ENCODE results near the gene RAG1.

Gene RAG1

DNA sequence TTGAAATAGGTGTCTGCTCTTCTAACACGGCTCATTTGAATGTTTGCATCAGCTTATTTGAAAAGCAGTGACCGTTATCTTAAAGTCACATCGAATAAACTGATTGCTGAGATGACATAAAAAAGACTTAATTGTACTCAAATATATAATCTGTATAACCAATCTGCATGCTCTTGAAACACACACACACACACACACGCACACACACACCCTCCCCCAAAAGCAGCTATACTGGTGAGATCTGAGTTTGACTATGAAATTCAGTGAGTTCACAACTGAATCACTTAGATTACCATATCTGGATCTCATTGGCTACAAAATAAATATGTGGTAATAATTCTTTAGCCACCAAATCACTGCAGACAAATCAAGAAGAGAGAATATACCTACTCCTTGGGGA lies 22.7 kb downstream of the RAG1 start:
- no peak for DNase-seq (ENCODE audit: low read depth)

DNA sequence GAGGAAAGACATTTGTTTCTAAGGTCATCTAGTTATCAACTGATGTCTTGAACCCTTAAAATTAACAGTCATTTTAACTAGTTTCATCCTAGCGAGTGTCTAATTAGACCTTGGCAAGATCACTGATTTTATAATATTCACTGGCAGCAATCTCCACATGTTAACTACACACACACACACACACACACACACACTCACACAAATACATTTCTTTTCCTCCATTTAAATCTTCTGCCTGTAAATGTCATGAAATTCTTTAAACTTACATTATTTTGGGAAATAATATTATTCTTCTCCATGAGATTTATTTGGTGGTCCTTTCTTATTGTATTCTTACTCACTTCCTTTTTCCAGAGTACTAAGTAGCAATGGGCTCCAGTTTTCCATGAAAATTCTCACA lies 23.6 kb downstream of the RAG1 start:
- no peak for DNase-seq (ENCODE audit: low read depth)

DNA sequence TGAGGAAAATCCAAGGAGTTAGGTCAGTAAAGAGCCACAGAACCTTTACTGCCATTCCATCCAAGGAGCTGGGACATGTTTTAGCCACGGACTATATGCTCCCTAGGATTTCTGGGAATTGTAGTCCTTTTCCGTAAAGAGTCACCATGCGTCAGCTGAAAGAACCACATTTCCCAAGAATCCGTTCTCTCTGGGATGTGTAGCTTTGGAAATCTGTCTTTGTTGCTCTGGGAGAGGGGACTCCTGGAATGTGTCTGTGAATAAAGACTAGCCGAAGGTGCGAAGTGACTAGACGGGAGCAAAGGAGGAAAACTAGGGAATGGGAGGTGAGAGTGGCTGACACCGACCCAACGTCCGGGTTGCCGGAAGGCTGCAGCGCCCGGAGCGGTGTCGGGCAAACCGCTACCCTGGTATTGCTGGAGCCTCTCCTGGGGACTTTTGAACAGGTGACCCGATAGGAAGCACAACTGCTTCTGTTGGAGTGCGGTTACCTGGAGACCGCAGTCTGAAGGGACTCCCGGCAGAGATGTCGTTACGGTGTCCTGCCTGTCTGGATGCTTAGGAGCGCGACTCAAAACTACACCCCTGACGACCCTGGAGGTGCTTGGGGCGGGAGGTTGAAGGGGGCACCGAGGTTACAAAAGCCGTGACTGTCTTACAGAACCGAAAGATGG lies 26.6 kb downstream of the RAG1 start, which contains the start of gene IFTAP:
Gene IFTAP, plus strand, starts transcription at position 187 of the 674 bp plus-strand sequence. CDS start 15,602 bp downstream, outside the sequence.
- no peak for DNase-seq (ENCODE audit: low read depth)

DNA sequence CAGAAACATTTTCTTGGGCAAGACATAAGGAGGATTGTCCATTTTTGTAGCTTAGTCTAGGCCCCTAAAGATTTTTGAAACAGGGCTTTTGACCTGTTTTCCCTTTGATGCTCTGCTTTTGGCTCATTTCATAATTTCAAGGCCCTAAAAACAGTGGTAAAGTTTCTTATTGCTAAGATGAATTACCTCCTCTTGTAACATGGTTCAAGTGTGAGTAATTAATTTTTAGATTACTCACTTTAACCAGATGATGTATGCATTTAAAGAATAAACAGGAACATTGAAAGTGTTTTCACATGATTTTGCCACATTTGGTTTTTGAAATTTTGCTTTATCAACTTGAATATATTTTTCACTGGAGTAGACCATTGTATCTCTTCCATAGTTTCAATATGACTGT lies 29.1 kb downstream of the RAG1 start:
- no peak for DNase-seq (ENCODE audit: low read depth)

DNA sequence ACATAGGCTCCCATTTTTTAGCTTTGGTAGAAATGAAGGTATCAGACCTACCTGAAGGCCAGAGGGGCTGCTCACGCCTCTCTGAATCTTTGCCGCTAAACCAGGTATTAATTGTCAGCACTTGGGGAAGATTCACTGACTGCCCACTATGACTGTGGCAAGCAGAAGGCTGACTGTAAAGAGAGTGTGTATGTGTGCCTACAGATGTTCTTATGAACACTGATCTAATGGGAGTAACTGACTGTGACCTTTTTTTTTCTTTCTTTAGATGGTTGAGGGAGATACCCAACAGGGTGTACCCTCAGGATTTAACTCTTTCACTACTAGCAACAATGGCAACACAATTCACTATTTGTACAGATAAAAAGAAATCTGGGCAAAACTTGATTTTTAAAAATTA lies 30.2 kb downstream of the RAG1 start, which contains the start of gene RAG2:
Gene RAG2, minus strand, starts transcription at position 186 of the 400 bp plus-strand sequence. CDS start 4,068 bp downstream, outside the sequence.
- no peak for DNase-seq (ENCODE audit: low read depth)

DNA sequence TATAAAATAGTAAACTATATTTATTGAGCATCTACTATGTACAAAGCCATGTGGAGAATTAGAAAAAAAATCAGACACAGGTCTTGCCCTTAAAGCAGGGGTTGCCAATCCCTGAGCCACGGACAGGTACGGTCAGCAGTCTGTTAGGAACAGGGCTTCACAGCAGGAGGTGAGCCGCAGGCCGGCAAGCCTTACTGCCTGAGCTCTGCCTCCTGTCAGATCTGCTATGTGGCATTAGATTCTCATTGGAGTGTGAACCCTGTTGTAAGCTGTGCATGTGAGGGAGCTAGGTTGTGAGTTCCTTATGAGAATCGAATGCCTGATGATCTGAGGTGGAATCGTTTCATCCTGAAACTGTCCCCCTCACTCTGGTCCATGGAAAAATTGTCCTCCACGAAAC lies 32.4 kb downstream of the RAG1 start:
- no peak for DNase-seq (ENCODE audit: low read depth)

DNA sequence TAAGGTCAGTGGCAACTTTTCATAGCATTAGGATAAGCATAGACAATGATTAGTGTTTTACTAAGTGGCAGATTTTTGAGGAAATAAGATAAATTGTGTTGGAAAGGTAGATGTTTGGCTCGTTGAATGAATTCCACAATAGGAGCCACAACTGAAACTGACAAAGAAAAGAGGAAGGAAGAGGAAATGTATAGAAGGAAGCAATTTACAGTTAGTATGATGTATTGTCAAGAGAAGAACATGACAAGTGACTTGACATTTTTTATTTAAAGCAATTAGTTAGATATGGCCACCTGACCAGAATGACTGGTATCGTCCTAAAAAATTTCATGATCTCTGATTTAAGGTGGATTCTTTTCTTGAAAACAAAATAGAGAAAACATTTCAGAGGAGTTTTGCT lies 33.3 kb downstream of the RAG1 start:
- DNase-seq (ENCODE audit: low read depth) = no peak

DNA sequence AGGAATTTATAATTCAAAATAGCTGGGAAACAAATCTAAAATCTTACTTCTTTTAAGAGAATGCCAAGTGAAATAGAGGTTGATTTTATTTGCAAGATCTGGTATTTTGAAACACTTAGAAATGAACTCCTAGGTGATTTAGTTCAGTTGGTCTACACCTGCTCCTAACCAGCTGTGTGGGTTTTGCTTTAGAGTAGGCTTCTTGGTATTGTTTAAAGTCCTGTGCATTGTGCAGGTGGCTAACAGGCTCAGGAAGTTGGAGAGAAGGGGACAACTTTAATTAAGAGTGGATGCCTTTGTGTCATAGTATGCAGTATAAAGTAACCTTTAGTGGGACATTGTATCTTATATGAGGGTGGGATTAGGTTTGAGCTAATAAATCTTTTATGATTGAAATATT lies 34.3 kb downstream of the RAG1 start:
- no peak for DNase-seq (ENCODE audit: low read depth)

DNA sequence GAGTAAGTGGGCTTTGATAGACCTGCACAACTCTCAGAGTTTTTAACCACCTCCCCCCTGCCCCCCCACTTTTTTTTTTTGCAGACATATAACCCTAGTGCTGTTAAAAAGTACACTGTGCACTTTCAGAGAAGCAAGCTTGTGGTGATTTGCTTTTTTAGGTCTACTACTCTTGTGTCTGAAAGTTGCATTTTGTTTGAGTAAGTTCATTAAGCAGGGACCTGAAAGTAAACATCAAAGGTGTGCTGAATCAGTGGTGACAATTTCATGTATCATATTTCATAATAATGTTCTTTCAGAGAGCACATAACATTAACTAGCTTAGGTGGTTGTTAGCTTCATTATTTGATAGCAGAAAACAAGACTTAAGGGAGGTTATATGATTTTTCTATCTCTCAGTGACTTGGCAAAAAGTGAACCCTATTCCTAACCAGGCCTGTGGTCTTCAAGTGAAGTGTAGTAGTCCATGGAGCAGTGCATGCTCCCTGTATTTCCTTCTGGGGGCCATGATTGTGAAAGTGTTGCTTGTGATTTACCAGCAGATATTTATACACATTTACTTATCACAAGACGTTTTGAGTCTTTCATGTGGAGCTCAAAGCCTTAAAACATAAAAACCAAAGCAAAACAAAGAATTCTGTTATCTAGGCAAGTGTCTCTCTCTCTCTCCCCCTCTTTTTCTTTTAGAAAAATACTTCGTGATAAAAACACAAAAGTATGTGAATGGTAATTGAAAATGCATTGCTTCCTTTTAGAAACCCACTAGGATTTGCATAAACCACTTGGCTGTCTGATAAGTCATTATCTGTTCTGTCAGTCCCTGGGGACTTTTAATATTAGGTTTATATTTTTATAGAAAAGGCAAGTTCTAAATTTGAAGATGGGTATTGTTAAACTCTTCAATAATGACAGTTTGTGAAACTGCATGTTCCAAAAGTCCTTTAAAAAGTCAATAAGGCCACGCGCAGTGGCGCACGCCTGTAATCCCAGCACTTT lies 37.7 kb downstream of the RAG1 start:
- DNase-seq (ENCODE audit: low read depth) = no peak

DNA sequence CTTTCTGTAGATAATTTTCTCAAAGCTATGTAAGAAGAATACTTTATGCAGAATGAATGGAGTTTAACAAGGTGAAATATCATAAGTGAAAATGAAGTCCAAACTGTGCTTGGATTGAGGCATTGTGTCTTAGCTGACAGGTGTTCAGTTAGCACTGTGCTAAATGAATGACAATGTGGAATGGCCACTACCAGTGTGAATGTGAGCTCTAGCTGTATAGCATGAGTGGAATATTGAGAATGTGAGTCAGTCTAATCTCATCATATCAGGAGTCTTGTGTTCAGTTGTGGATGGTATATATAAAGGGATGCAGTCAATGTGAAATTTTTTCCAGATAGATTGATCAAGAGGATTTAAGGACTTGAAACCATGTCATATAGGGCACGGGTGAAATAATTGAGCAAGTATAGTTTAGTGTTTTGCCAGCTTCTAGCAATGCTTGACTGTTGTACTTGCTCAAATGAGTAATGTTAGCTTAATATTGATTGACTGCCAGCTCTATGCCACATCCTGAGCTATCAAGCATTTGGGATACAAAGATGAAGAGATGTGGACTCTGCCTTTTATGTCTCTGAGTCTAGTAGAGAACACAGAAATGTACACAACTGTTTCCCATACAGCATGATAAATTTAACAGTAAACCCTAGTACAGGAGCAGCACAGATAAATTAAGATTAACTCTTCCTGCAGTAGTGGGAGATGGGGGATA lies 40.8 kb downstream of the RAG1 start:
- DNase-seq (ENCODE audit: low read depth) = no peak

DNA sequence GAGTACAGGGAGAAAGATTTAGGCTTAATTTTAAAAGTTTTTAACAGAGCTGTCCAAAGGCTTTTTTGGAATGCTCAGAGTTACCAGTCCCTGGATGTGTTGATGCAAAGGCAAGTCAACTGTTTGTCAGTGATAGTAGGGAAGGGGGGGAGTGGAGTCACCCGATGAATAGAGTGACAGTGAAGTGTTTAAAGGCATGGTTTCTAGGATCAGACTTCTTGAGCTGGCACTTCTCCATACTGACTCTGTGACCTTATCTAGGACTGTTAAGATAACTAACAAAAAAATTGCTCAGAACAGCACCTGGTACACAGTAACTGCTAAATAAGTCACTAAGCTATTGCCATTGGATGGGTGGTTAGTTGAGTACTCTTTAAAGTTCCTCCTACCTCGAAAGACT lies 41.6 kb downstream of the RAG1 start:
- DNase-seq (ENCODE audit: low read depth) = no peak

DNA sequence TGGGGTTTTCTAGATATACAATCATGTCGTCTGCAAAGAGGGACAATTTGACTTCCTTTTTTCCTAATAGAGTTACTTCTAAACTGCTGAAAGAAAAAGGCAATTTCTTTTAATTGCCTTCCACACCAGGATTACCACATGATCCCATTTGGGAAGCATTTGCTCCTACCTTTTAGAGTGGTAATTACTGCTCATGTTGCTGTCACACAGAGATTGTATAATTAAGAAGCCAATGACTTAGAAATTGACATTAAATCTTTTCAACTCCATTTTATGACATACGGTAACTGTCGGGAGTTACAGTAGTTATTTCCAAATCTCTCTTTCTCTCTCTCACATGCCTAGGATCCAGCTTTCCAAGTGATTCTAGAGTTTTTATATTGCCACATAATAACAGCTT lies 48.0 kb downstream of the RAG1 start:
- no peak for DNase-seq (ENCODE audit: low read depth)

DNA sequence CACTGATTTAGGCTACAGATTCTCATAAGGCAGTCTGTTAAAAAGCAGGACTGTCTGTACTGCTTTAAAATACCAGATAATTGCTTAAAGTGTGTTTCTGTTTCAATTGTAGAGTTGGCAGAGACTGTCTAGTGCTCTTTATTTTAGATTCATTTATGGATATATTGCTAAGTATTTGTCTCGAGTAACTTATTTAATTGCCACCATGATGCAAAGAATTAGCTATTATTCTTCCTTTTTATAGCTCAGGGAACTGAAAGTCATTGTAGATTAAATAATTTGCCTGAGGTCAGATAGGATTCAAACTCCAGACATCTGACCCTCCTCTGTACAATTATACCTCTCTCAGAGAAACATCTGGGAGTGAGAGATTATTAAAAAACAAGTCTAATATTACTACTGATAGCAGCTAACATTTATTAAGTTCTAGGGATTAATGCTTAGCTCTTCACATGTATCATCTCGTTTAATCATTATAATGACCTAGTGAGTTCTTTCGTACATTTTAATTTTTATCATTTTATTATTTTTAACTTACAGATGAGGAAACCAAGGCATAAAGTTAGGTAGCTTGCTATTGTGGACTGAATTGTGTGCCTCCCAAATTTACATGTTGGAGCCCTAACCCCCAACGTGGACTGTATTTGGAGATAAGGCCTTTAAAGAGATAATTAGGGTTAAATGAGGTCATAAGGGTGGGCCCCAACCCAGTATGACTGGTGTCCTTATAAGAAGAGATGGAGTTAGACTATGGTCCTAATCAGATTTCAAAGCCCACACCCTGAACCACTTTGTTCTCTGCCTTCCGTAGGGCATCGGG lies 49.9 kb downstream of the RAG1 start:
- no peak for DNase-seq (ENCODE audit: low read depth)

DNA sequence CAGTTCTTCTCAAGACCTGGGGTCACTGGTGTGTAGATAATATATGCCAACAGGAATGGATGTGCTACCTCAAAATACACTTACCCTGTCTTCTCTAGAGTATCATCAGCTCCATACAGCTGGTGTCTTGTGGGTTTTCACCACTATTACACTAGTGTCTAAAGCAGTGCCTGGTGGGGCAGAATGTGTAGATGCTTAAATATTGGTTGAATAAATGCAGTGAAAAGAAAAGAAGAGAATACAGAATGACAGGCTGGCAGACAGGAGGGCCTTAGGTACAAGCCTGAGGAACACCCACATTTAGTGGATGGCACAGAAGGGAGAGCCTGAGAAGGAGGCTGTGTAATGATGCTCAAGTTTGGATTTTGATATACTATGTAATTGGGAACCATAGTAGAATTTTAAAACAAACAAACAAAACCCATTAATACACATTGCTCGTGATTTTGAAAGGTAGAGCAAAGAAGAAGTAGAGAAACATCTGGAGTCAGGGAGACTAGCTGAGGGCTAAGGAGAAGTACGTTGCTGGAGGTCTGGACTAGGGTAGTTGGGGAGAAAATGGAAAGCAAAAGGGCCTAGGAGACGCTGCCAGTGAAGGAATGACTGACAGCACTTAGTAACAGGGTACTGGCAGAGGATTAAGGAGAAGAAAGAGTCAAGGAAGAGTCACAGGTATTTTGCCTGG lies 50.7 kb downstream of the RAG1 start:
- DNase-seq (ENCODE audit: low read depth) = no peak

DNA sequence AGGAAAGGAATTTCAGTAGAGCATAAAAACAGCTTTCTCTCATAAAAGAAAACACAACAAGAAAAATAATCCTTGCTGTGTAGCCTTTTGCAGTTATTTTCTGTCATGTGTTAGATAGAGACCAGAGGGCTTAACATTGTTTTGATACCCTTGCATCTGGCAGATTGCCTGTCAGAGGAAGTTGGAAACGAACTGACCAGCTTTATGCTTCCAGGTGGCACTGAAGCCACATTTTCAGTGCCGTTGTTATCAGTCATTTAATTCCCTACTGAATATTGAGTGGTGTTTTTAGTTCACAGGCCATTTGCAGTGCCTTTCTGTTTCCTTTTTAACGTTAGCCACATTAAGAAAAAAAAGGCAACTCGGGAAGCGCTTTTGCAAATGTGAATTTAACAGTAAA lies 51.7 kb downstream of the RAG1 start:
- no peak for DNase-seq (ENCODE audit: low read depth)

DNA sequence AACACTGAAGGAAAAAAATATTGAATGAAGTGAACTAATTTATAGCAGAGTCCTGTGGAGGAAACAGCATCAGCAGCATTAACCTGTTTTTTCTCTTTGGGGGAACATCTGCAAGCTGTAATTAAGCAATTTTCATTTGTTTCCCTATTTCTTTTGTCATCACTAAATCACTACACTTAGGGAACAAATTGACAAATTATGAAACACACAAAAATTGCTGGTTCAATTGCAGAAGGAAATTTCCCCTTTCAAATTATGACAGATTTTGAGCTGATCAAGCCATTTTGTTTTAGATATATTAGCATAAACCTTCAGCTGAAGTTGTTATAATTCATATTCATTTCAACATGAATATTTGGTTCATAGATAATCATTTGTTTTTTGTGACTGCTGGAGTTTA lies 52.4 kb downstream of the RAG1 start:
- no peak for DNase-seq (ENCODE audit: low read depth)

DNA sequence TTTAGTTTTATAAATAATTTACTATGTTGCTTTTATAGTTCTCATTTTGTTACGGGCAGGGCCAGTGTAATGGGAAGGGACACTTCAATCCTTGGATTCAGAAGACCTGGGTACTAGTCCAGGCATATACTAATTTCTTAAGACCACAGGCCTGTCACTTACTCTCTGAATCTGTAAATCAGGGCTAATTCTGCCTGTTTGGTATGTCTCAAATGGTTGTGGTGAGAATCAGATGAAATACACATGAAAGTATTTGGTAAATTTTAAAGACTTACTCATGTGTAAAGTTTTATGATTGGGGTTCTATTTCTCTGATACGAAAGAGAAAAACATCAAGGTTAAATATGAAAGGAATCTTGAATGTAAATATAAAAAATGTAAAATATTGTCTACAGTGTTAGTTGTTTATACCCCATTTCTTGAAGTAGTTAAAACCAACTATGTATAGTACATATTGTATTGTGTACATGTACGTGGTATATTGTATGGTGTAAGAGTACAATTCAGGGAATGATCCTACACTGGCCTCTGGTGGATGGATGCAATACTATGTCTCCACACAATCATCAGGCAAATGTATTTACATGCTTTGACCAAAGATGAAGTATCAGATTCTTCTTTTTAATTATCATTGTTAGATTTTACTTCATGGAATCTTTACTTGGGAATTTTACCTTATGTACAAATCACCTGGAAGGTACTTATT lies 54.8 kb downstream of the RAG1 start:
- DNase-seq (ENCODE audit: low read depth) = no peak

DNA sequence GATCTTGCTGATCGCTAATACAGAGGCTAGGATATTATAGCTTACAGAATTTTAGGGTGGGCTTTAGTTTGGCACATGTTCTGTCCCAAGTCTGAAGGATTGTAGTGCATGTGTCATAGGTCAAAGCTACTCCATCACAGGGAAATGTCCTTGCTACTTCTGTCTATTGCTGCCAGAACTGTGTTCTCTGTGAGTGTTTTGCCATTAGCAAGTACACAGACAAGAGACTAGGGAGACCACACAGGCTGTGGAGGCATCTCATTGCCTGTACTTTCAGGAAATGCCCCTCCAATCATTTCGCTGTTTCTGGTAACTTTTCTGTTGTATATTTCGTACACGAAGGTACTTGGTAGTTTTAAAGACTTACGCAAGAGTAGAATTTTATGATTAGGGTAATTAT lies 55.7 kb downstream of the RAG1 start:
- no peak for DNase-seq (ENCODE audit: low read depth)

DNA sequence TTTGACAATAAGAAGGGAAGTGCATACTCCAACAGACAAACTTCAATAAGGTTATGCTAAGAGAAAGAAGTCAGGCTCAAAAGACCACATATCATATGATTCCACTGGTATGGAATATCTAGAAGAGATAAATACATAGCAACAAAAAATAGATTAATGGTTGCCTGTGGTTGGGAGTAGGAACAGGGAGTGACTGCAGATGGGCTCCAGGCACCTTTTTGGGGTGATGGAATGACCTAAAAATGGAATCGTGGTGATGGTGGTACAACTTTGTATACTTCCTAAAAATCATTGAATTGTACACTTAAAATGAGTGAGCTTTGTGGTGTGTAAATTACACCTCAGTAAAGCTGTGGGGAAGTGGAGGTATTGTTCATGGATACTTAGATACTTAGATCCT lies 59.2 kb downstream of the RAG1 start:
- no peak for DNase-seq (ENCODE audit: low read depth)

DNA sequence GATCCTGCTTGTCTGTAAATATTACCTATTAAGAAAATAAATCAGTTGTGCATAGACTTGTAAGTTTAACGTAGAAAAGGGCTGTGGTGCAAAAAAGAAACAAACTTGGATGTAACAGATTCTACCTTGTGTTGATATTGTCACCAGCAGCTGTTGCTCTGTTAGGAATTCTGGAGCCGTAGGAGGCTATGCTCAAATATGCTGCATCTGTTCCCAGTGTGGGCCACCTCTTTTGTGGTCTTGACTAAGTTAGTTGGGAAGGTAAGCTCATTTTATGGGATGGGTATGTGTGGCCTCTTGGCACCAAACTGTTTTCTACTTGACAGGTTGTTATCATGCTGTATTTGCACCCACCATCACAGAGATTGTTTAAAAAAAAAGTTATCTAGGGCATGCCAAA lies 59.7 kb downstream of the RAG1 start:
- no peak for DNase-seq (ENCODE audit: low read depth)

Measured in stimulated activated CD8-positive, alpha-beta memory T cell treated with anti-CD3 and anti-CD28 coated beads, Interleukin-7, amount 100 ng/mL, for 24 hours (primary cell).